ENCODE results near the gene GNS. TPM values are rescaled to one million over a fixed set of nuclear protein-coding genes. Genes with fewer than 3 reads are reported as not detected.
A peak's percentile ranks its signal among the peaks of the same experiment; 100 is the strongest.

Gene GNS
- total and polyA plus RNA-seq, 4 donors: 27.8 to 78.6 (median 57.4) TPM

DNA sequence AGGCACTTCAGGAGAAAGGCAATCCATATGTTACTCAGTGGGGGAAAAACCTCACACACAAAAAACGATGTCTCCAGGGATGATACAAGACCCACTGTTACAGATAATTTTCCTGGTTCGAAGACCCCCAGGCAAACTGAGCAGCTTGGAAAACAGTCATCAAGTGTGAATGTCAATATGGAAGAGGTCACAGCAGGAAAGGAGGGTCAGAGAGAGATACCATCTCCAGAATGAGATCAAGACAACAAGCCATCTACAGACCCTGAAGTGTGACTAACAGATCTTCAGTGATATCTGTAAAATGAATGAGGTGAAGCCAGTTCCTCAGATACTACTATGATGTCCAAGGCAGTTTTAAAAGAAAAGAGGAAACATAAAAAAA is 28.6 kb downstream of the GNS start:
- H3K36me3 ChIP-seq (ENCODE audit: control insufficient read depth in 4 of 4, insufficient read depth in 3 of 4, low read depth in 1 of 4, low read length in 3 of 4): peaks cover 0 to 40% (median 11%) of the 10 kb centered on the region in 4 donors
- WGBS: 76% methylated on average over 2 of the region's 2 CpGs

DNA sequence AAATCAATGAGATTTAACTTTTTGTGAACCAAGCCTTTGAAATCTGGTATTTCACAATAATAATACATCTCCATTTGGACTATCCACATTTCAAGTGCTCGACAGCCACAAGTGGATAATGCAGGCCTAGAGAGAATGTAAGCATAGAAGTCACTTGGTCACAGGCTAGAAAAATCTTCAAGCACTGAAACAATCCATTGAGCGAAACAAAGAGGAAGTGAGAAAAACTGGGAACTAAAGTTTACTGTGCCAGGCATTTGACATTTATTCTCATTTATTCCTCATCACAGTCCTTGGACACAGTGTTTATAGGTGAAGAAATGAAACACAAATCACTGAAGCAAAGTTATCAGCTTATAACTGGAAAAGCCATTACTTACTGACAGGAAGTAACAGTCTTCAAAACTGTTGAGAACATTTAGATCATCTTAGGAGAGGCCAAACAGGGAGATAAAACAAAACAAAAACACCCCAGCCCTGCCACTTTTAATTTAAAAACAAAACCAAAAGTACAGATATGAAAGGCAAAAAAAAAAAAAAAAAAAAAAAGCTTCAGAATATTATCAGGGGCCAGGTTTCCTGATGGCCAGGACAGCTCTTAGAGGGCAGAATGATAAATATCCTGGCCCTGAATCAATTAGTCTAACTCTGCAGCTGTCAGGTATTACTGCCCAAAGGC is 29.2 kb downstream of the GNS start:
- H3K27ac ChIP-seq (ENCODE audit: low read depth in 1 of 2, low read length in 2 of 2): peak overlapping the region in 1 of 2 donors; percentile 12
- no peak for DNase-seq (ENCODE audit: low spot score)
- H3K36me3 ChIP-seq (ENCODE audit: control insufficient read depth in 4 of 4, insufficient read depth in 3 of 4, low read depth in 1 of 4, low read length in 3 of 4): peaks cover 0 to 35% (median 9%) of the 10 kb centered on the region in 4 donors

More for the DNA sequence above, 28.6 kb downstream of the GNS start:
- Histone ChIP-seq H3K9ac (ENCODE audit: low read depth in 1 of 2, low read length in 2 of 2) (no peak overlapping the region), H3K4me3 (ENCODE audit: low read depth in 1 of 3, low read length in 3 of 3) (no peak overlapping the region), H3K4me1 (ENCODE audit: control insufficient read depth in 4 of 4, insufficient read depth in 4 of 4, low read length in 3 of 4) (no peaks in the 10 kb centered on the region), H3K27me3 (ENCODE audit: control insufficient read depth in 4 of 4, insufficient read depth in 4 of 4, low read length in 3 of 4) (no peaks in the 10 kb centered on the region), H3K9me3 (ENCODE audit: control insufficient read depth in 4 of 4, low read length in 3 of 4) (no peaks in the 10 kb centered on the region), H3K27ac (ENCODE audit: low read depth in 1 of 2, low read length in 2 of 2) (no peak overlapping the region)
- no peak for TF ChIP-seq JUND (IDR thresholded peaks at IDR 0.05)
- no peak for TF ChIP-seq HNF4A (conservative IDR thresholded peaks at IDR 0.05)
- DNase-seq (ENCODE audit: low spot score): no peak

More for the DNA sequence above, 29.2 kb downstream of the GNS start:
- H3K27me3 ChIP-seq (ENCODE audit: control insufficient read depth in 4 of 4, insufficient read depth in 4 of 4, low read length in 3 of 4): no peaks in the 10 kb centered on the region
- H3K9ac ChIP-seq (ENCODE audit: low read depth in 1 of 2, low read length in 2 of 2): peak overlapping the region in 1 of 2 donors; percentile 1
- H3K4me3 ChIP-seq (ENCODE audit: low read depth in 1 of 3, low read length in 3 of 3): no peak overlapping the region
- H3K9me3 ChIP-seq (ENCODE audit: control insufficient read depth in 4 of 4, low read length in 3 of 4): no peaks in the 10 kb centered on the region
- 80% methylated on average over 2 of the region's 2 CpGs for WGBS
- TF ChIP-seq JUND (IDR thresholded peaks at IDR 0.05) (no peak), FOXA1 (IDR thresholded peaks at IDR 0.05) (no peak), SP1 (IDR thresholded peaks at IDR 0.05) (no peak), NR2F2 (IDR thresholded peaks at IDR 0.05) (no peak), RXRA (IDR thresholded peaks at IDR 0.05) (no peak), GABPA (IDR thresholded peaks at IDR 0.05 in 1 of 2, conservative IDR thresholded peaks at IDR 0.05 in 1 of 2) (no peak), HNF4A (conservative IDR thresholded peaks at IDR 0.05) (no peak), TAF1 (conservative IDR thresholded peaks at IDR 0.05) (no peak), FOXA2 (IDR thresholded peaks at IDR 0.05) (no peak)
- TF ChIP-seq, protein P1, sequence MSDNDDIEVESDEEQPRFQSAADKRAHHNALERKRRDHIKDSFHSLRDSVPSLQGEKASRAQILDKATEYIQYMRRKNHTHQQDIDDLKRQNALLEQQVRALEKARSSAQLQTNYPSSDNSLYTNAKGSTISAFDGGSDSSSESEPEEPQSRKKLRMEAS (IDR thresholded peaks at IDR 0.05): no peak
- TF ChIP-seq, protein P2, sequence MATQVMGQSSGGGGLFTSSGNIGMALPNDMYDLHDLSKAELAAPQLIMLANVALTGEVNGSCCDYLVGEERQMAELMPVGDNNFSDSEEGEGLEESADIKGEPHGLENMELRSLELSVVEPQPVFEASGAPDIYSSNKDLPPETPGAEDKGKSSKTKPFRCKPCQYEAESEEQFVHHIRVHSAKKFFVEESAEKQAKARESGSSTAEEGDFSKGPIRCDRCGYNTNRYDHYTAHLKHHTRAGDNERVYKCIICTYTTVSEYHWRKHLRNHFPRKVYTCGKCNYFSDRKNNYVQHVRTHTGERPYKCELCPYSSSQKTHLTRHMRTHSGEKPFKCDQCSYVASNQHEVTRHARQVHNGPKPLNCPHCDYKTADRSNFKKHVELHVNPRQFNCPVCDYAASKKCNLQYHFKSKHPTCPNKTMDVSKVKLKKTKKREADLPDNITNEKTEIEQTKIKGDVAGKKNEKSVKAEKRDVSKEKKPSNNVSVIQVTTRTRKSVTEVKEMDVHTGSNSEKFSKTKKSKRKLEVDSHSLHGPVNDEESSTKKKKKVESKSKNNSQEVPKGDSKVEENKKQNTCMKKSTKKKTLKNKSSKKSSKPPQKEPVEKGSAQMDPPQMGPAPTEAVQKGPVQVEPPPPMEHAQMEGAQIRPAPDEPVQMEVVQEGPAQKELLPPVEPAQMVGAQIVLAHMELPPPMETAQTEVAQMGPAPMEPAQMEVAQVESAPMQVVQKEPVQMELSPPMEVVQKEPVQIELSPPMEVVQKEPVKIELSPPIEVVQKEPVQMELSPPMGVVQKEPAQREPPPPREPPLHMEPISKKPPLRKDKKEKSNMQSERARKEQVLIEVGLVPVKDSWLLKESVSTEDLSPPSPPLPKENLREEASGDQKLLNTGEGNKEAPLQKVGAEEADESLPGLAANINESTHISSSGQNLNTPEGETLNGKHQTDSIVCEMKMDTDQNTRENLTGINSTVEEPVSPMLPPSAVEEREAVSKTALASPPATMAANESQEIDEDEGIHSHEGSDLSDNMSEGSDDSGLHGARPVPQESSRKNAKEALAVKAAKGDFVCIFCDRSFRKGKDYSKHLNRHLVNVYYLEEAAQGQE (IDR thresholded peaks at IDR 0.05): no peak
- TF ChIP-seq, protein P3, sequence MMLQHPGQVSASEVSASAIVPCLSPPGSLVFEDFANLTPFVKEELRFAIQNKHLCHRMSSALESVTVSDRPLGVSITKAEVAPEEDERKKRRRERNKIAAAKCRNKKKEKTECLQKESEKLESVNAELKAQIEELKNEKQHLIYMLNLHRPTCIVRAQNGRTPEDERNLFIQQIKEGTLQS (IDR thresholded peaks at IDR 0.05): no peak
- TF ChIP-seq, protein P4, sequence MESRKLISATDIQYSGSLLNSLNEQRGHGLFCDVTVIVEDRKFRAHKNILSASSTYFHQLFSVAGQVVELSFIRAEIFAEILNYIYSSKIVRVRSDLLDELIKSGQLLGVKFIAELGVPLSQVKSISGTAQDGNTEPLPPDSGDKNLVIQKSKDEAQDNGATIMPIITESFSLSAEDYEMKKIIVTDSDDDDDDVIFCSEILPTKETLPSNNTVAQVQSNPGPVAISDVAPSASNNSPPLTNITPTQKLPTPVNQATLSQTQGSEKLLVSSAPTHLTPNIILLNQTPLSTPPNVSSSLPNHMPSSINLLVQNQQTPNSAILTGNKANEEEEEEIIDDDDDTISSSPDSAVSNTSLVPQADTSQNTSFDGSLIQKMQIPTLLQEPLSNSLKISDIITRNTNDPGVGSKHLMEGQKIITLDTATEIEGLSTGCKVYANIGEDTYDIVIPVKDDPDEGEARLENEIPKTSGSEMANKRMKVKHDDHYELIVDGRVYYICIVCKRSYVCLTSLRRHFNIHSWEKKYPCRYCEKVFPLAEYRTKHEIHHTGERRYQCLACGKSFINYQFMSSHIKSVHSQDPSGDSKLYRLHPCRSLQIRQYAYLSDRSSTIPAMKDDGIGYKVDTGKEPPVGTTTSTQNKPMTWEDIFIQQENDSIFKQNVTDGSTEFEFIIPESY (IDR thresholded peaks at IDR 0.05): no peak
- no peaks in the 10 kb centered on the region for H3K4me1 ChIP-seq (ENCODE audit: control insufficient read depth in 4 of 4, insufficient read depth in 4 of 4, low read length in 3 of 4)

Measured in liver (tissue), 9 donors.